Skeletal muscle tissue (tissue), 4 donors: ENCODE measurements around the gene NUMB. TPM values are rescaled to one million over a fixed set of nuclear protein-coding genes. Genes with fewer than 3 reads are reported as not detected.
A peak's percentile ranks its signal among the peaks of the same experiment; 100 is the strongest.
"Not testable (repeated sequence)": the region's sequence is repeated elsewhere in the genome, so short reads cannot be mapped to it uniquely, and the experiment has no call there.

Experiments
- H3K27ac ChIP-seq: one replicate; pipeline ENCODE4 v1.7.0; 2013; ENCODE audit warnings: mild to moderate bottlenecking, low read depth, low read length, inconsistent platforms
- H3K27me3 ChIP-seq, 3 donors: one replicate each; pipeline ENCODE4 v1.7.0; 2013; ENCODE audit warnings: low read length in 3 of 3; ENCODE audit not compliant: control insufficient read depth in 3 of 3, insufficient read depth in 3 of 3
- H3K36me3 ChIP-seq, 3 donors: one replicate each; pipeline ENCODE4 v1.7.0; 2013; ENCODE audit warnings: low read length in 3 of 3; ENCODE audit not compliant: control insufficient read depth in 3 of 3, insufficient read depth in 3 of 3
- H3K4me1 ChIP-seq, 3 donors: one replicate each; pipeline ENCODE4 v1.7.0; 2013; ENCODE audit warnings: low read length in 3 of 3, mild to moderate bottlenecking in 3 of 3; ENCODE audit not compliant: control insufficient read depth in 3 of 3, insufficient read depth in 3 of 3
- H3K4me3 ChIP-seq, 3 donors: one replicate each; pipeline ENCODE4 v1.7.0; 2013; ENCODE audit warnings: low read length in 3 of 3
- H3K9ac ChIP-seq, 3 donors: one replicate each; pipeline ENCODE4 v1.7.0; 2013; ENCODE audit warnings: low read length in 3 of 3, mild to moderate bottlenecking in 3 of 3, moderate library complexity in 2 of 3, low read depth in 1 of 3
- H3K9me3 ChIP-seq, 3 donors: one replicate each; pipeline ENCODE4 v1.7.0; 2013; ENCODE audit warnings: low read length in 3 of 3; ENCODE audit not compliant: control insufficient read depth in 3 of 3
- total RNA-seq: library from RNA; depleted of rRNA; stranded (reverse); fragments of >200 nt; gene quantifications from one replicate; pipeline ENCODE4 v1.2.3, GENCODE V29; 2014
- donor health status: Osteomylitis.

The NUMB gene
- total RNA-seq, 1 donor from 2014 or later, result 17.2 TPM

DNA sequence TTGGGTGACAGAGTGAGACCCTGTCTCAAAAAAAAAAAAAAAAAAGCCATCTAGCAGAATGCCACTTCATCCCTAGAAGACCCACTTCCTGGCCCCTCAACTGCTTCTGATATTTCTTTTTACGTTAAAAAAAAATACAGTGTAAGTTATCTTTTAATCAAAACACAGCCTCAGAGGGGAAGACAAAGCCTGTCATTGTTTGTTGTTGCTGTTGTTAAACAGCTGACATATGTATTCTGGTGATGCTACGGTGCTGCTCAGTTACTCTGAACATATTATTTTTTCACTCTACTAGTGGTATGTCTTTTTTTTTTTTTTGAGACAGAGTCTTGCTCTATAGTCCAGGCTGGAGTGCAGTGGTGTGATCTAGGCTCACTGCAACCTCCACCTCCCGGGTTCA, 145.7 kb downstream of the NUMB start:
- no peak overlapping the region for H3K4me3 ChIP-seq
- H3K9me3 ChIP-seq, result no peaks in the 10 kb centered on the region
- H3K36me3 ChIP-seq, result no peaks in the 10 kb centered on the region
- H3K4me1 ChIP-seq, result no peaks in the 10 kb centered on the region
- no peak overlapping the region for H3K27ac ChIP-seq
- no peaks in the 10 kb centered on the region for H3K27me3 ChIP-seq
- H3K9ac ChIP-seq, result no peak overlapping the region

DNA sequence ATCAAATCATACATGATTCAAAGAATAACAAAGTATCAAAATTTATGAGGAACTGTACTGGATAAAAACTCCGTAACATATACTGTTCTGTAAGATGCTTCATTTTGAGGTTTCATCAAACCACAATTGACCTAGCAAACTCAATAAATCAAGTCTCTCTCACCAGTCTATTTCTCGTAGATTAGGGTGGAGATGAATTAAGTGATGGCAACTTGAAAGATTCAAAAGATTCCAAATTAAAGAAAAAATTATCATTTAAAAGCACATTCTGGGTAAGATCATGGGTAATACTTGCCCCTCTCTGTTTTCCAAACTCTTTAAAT, 146.7 kb downstream of the NUMB start:
- H3K4me1 ChIP-seq, result no peaks in the 10 kb centered on the region
- H3K36me3 ChIP-seq, result no peaks in the 10 kb centered on the region
- H3K9me3 ChIP-seq, result no peaks in the 10 kb centered on the region
- peak overlapping the region; percentile 19 for H3K27ac ChIP-seq
- no peak overlapping the region for H3K4me3 ChIP-seq
- H3K9ac ChIP-seq, result no peak overlapping the region
- H3K27me3 ChIP-seq, result no peaks in the 10 kb centered on the region

DNA sequence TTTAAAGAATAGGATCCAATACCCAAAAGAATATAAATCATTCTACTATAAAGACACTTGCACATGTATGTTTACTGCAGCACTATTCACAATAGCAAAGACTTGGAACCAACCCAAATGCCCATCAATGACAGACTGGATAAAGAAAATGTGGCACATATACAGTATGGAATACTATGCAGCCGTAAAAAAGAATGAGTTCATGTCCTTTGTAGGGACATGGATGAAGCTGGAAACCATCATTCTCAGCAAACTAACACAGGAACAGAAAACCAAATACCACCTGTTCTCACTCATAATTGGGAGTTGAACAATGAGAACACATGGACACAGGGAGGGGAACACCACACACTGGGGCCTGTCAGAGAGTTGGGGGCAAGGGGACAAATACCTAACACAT, 149.1 kb downstream of the NUMB start:
- H3K27me3 ChIP-seq, H3K9me3 ChIP-seq, H3K4me3 ChIP-seq, H3K36me3 ChIP-seq, H3K27ac ChIP-seq, H3K9ac ChIP-seq, H3K4me1 ChIP-seq: not testable (repeated sequence)

DNA sequence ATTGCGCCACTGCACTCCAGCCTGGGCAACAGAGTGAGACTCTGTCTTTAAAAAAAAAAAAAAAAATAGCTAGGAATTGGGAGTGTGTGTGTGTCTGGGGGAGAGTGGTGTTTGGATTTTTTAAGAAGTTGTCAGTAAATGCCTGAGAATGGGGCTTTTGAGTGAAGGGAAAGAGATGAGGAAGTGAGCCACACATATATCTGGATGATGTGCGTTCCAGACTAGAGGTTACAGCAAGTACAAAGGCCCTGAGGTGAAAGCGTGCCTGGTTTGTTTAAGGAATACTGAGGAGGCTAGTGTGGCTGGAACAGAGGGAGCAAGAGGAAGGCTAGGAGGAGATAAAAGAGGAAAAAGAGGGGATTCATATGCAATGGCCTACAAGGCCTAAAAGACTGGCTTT, 151.1 kb downstream of the NUMB start:
- Histone ChIP-seq H3K9ac (no peak overlapping the region), H3K9me3 (no peaks in the 10 kb centered on the region), H3K36me3 (no peaks in the 10 kb centered on the region), H3K4me3 (no peak overlapping the region), H3K27ac (no peak overlapping the region), H3K4me1 (peaks cover 0 to 4% (median 2%) of the 10 kb centered on the region in 3 donors), H3K27me3 (no peaks in the 10 kb centered on the region)

DNA sequence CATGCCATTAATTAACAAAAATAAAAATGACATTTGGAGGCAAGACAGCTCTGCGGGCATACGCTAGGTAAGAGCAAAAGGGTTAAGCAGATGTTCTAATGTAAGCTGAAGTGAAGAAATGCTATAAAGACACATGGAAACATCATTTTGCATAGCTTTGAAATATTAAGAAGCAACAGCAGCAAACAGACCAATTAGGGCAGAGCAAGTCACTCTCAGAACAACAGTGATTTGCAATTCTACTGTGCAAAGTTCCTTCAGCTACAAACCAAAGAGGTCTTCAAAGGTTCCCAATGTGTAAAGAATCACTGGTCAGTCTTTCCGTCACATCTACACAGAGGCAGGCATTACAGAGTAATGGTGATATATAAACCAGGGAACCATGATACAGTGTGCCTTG, 152.8 kb downstream of the NUMB start:
- no peaks in the 10 kb centered on the region for H3K9me3 ChIP-seq
- no peak overlapping the region for H3K9ac ChIP-seq

DNA sequence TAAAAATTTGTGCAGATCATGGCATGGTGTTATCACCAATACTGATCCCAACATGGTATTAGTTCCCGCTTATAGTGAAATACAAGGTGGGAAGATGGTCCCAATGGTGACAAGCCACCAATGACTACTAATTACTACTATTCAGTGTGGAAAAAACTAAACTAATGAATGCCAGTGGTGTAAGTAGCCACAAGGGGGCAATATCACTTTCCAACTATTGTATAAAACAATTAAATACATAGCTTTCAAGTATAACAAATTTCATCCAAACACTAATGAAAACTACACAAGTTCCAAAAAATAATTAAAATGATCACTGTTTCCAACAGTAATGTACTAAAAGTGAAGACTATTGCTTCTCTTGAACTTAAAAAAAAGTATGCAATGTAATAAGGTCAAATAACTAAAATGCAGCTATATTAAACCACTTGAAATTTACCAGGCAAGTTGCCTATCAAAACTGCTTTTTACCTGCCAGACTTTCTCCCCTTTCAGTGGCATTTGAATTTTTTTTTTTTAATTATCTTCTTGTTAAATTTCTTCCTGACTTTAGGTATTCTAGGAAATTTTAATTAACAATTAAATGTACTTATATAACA, 163.0 kb downstream of the NUMB start:
- no peak overlapping the region for H3K27ac ChIP-seq
- no peak overlapping the region for H3K4me3 ChIP-seq
- no peak overlapping the region for H3K9ac ChIP-seq
- H3K27me3 ChIP-seq, result no peaks in the 10 kb centered on the region
- H3K4me1 ChIP-seq, result peaks cover 0 to 2% (median 0%) of the 10 kb centered on the region in 3 donors
- H3K9me3 ChIP-seq, result no peaks in the 10 kb centered on the region
- H3K36me3 ChIP-seq, result peaks cover 4 to 14% (median 4%) of the 10 kb centered on the region in 3 donors

More for the DNA sequence above, 152.8 kb downstream of the NUMB start:
- H3K4me3 ChIP-seq, result no peak overlapping the region
- no peaks in the 10 kb centered on the region for H3K27me3 ChIP-seq
- H3K36me3 ChIP-seq, result no peaks in the 10 kb centered on the region
- no peak overlapping the region for H3K27ac ChIP-seq
- H3K4me1 ChIP-seq, result peaks cover 0 to 4% (median 2%) of the 10 kb centered on the region in 3 donors

DNA sequence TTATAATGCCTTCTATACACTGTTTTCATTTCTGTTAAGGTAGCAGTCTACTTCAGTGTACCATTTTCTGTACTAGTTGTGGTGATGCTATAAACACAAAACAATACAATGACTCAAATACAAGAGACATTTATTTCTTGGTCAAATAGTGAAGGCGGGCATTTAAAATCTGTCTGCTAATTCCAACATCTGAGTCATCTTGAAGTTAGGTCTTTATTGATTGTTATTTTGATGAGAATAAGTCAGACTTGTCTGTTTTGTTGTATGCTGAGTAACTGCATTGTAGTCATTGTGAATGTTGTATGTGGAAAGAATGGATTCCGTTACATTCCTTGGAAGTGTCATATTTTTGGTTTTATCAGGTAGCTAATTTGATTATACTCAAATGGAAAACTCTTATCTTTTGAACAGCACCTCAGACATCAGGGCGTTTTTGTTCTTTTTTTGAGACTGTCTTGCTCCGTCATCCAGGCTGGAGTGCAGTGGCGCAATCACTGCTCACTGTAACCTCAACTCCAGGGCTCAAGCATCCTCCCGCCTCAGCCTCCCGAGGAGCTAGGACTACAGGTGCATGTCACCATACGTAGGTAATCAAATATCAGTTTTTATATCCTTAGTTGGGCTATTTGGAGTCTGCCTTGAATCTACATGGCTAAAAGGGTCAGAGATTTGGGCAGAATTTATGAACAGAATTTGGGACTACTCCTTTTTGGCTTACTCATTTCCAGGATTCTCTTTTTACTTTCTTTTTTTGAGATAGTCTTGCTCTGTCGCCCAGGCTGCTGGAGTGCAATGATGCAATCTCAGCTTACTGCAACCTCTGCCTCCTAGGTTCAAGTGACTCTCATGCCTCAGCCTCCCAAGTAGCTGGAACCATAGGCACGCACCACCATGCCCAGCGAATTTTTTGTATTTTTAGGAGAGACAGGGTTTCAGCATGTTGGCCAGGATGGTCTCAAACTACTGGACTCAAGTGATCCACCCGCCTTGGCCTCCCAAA, 164.3 kb downstream of the NUMB start:
- Histone ChIP-seq H3K9me3 (no peaks in the 10 kb centered on the region), H3K27me3 (no peaks in the 10 kb centered on the region), H3K4me3 (no peak overlapping the region), H3K9ac (no peak overlapping the region), H3K4me1 (peaks cover 0 to 2% (median 0%) of the 10 kb centered on the region in 3 donors), H3K27ac (no peak overlapping the region), H3K36me3 (peaks cover 4 to 14% (median 4%) of the 10 kb centered on the region in 3 donors)

DNA sequence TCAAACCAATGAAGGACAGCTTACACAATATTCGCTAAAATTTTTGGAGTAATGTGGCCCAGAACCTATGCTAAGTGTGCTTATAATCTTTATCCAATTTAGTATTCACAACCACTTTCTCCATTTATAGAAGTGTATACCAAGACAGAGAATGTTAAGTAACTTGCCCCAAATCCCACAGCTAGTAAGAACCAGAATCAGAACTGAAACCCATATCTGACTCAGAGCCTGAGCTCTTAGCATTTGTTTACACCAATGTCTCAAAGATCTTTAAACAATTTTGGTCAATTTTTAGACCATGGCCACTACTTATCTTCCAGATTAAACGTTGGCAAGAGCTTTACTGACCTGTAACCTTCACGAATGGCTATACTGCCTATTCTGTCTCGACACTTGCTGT, 168.1 kb downstream of the NUMB start:
- no peaks in the 10 kb centered on the region for H3K4me1 ChIP-seq
- H3K27me3 ChIP-seq, result no peaks in the 10 kb centered on the region
- H3K27ac ChIP-seq, result no peak overlapping the region
- H3K9ac ChIP-seq, result no peak overlapping the region
- no peaks in the 10 kb centered on the region for H3K9me3 ChIP-seq
- no peak overlapping the region for H3K4me3 ChIP-seq
- H3K36me3 ChIP-seq, result peaks cover 10 to 26% (median 11%) of the 10 kb centered on the region in 3 donors

DNA sequence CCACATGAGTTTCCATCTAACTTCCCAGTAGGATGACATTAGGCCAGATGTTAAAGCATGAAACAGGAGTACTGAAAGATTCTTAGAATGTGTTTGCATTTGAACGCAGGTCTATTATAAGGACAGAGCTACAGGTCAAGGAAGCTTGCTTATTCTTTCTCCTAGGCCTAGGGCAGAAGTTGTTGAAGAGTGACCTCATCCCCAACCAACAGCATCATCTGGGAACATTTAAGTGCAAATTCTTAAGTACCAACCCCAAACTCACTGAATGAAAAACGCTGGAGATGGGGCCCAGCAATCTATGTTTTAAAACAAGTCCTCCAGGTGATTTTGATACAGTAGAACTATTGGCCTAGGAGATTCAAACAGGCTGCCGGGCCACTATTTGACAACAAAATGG, 168.6 kb downstream of the NUMB start:
- Histone ChIP-seq H3K4me3 (no peak overlapping the region), H3K27ac (no peak overlapping the region), H3K4me1 (no peaks in the 10 kb centered on the region), H3K9ac (no peak overlapping the region), H3K27me3 (no peaks in the 10 kb centered on the region), H3K36me3 (peaks cover 10 to 30% (median 15%) of the 10 kb centered on the region in 3 donors), H3K9me3 (no peaks in the 10 kb centered on the region)

DNA sequence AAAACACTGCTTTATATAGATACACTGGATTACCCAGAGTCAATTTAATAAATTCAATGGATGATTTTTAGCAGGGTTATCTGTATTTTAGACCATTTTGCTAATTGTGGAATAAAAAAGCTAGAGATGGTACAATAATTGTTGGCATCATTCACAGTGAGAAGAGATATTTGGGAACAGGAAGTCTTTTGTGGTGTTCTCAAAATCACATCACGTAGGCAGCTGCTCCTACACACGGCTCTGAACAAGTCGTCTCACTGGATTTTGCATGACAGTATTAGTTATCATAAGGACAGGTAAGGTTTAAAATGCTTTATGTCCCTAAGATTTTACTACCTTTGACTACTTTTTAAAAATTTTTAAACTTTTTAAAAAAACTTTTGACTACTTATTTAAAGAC, 169.0 kb downstream of the NUMB start:
- Histone ChIP-seq H3K27ac (no peak overlapping the region), H3K27me3 (no peaks in the 10 kb centered on the region), H3K9me3 (no peaks in the 10 kb centered on the region), H3K9ac (no peak overlapping the region), H3K4me1 (no peaks in the 10 kb centered on the region), H3K36me3 (peaks cover 10 to 32% (median 18%) of the 10 kb centered on the region in 3 donors), H3K4me3 (no peak overlapping the region)
